Left renal pelvis (tissue), 4 donors: ENCODE results near the gene SLFN5. TPM values are rescaled to one million over a fixed set of nuclear protein-coding genes. Genes with fewer than 3 reads are reported as not detected.
"Not testable (repeated sequence)": the region's sequence is repeated elsewhere in the genome, so short reads cannot be mapped to it uniquely, and the experiment has no call there.

ENCODE experiments used
- DNase-seq, 4 donors: peaks; one replicate each; pipeline ENCODE4 v3.0.0-alpha.2; 2013; ENCODE audit warnings: low read depth in 4 of 4, low spot score in 3 of 4
- polyA plus RNA-seq, 4 donors: library from polyadenylated mRNA; unstranded; fragments of 120-200 nt; gene quantifications; one replicate each; pipeline ENCODE4 v1.2.1, GENCODE V29; 2013; ENCODE audit not compliant: insufficient read length in 4 of 4

The SLFN5 gene
- 10 to 100 TPM; 12.9 to 19.2 (median 14.9) TPM for polyA plus RNA-seq

- DNase-seq = peak; percentile 82 to 87 (median 85)
These were observed at the start of gene SLFN5 for GRCh38 chr17:35242805-35243560. SLFN5 (plus strand) TSS chr17:35243072; CDS start chr17:35258691, 15,619 bp downstream.

GRCh38 chr17:35194001-35194400, 48.9 kb upstream of the SLFN5 start, which contains the start of gene SLC35G3:
SLC35G3 (minus strand) TSS chr17:35194393; CDS start chr17:35194307, 86 bp downstream.
- DNase-seq = not testable (repeated sequence)

- DNase-seq = not testable (repeated sequence)
These were observed 47.8 kb upstream of the SLFN5 start for GRCh38 chr17:35195062-35195461.

GRCh38 chr17:35202582-35202981, 40.3 kb upstream of the SLFN5 start:
- DNase-seq = not testable (repeated sequence)

GRCh38 chr17:35210741-35211140, 32.1 kb upstream of the SLFN5 start:
- DNase-seq = no peak

- DNase-seq = no peak
These were observed 30.2 kb upstream of the SLFN5 start for GRCh38 chr17:35212668-35213067.

- DNase-seq = no peak
These were observed 29.4 kb upstream of the SLFN5 start for GRCh38 chr17:35213412-35213940.

GRCh38 chr17:35214192-35214591, 28.7 kb upstream of the SLFN5 start:
- DNase-seq = no peak

- DNase-seq = no peak
These were observed 28.1 kb upstream of the SLFN5 start for GRCh38 chr17:35214631-35215273.

GRCh38 chr17:35217107-35217506, 25.8 kb upstream of the SLFN5 start:
- no peak for DNase-seq

GRCh38 chr17:35218915-35219314, 24.0 kb upstream of the SLFN5 start:
- no peak for DNase-seq

- DNase-seq = no peak
These were observed 20.4 kb upstream of the SLFN5 start for GRCh38 chr17:35222452-35222851.

- DNase-seq = no peak
These were observed 18.4 kb upstream of the SLFN5 start for GRCh38 chr17:35224436-35224835.

- no peak for DNase-seq
These were observed 15.3 kb upstream of the SLFN5 start for GRCh38 chr17:35227546-35227945.

GRCh38 chr17:35229638-35230037, 13.2 kb upstream of the SLFN5 start:
- no peak for DNase-seq

- DNase-seq = not testable (repeated sequence)
These were observed 8.6 kb upstream of the SLFN5 start for GRCh38 chr17:35234315-35234714.

GRCh38 chr17:35235289-35235688, 7.6 kb upstream of the SLFN5 start:
- no peak for DNase-seq

GRCh38 chr17:35235917-35236316, 7.0 kb upstream of the SLFN5 start:
- DNase-seq = no peak

GRCh38 chr17:35236821-35237220, 6.1 kb upstream of the SLFN5 start:
- DNase-seq = no peak

- no peak for DNase-seq
These were observed 4.1 kb upstream of the SLFN5 start for GRCh38 chr17:35238821-35239220.

GRCh38 chr17:35239823-35240222, 3.0 kb upstream of the SLFN5 start:
- no peak for DNase-seq

- no peak for DNase-seq
These were observed 2.0 kb upstream of the SLFN5 start for GRCh38 chr17:35240861-35241260.
